WTC11 (cell line): ENCODE data around the gene CFAP77. TPM values are rescaled to one million over a fixed set of nuclear protein-coding genes. Genes with fewer than 3 reads are reported as not detected.
A peak's percentile ranks its signal among the peaks of the same experiment; 100 is the strongest.

Source experiments
- ATAC-seq: fragments of 200-7000 bp; cut with Tn5 transposase; 2 replicates; pipeline ENCODE4 v1.10.0; 2021; ENCODE audit warnings: mild to moderate bottlenecking, moderate library complexity
- CTCF ChIA-PET: fragments of 300-600 bp; sonication (Branson Sonifier 250); formaldehyde crosslinking; loops from one replicate; lab custom pipeline; 2021; ENCODE audit warnings: antibody characterized with exemption; lab: Charles Lee
- POLR2A ChIA-PET: fragments of 350-600 bp; sonication (Branson Sonifier 250); formaldehyde crosslinking; loops from one replicate; lab custom pipeline; 2021; ENCODE audit warnings: antibody characterized with exemption; lab: Charles Lee
- DNase-seq: peaks from one replicate; pipeline ENCODE4 v3.0.0; 2021; ENCODE audit warnings: low spot score
- H3K27ac Mint-ChIP-seq: 2 replicates; pipeline ENCODE4 v1.8.0; 2021; ENCODE audit warnings: mixed read lengths
- H3K27me3 Mint-ChIP-seq: 2 replicates; pipeline ENCODE4 v1.8.0; 2021; ENCODE audit warnings: low read depth, mild to moderate bottlenecking, moderate library complexity, mixed read lengths
- H3K36me3 Mint-ChIP-seq: 2 replicates; pipeline ENCODE4 v1.8.0; 2021; ENCODE audit warnings: mixed read lengths
- H3K4me1 Mint-ChIP-seq: 2 replicates; pipeline ENCODE4 v1.8.0; 2022; ENCODE audit warnings: mixed read lengths
- H3K4me3 Mint-ChIP-seq: 2 replicates; pipeline ENCODE4 v1.8.0; 2021; ENCODE audit warnings: mild to moderate bottlenecking, moderate library complexity, mixed read lengths
- H3K9me3 Mint-ChIP-seq: 2 replicates; pipeline ENCODE4 v1.8.0; 2021; ENCODE audit warnings: mixed read lengths
- CBFB ChIP-seq: sonication (generic); formaldehyde crosslinking; IDR thresholded peaks from 2 replicates; pipeline ENCODE4 v1.8.1; 2022; ENCODE audit warnings: mild to moderate bottlenecking, low read depth, missing genetic modification reagents
- CREB1 ChIP-seq: sonication (generic); formaldehyde crosslinking; IDR thresholded peaks from 2 replicates; pipeline ENCODE4 v1.8.0; 2023; ENCODE audit warnings: mild to moderate bottlenecking, missing genetic modification reagents
- ELF4 ChIP-seq: sonication (generic); formaldehyde crosslinking; IDR thresholded peaks from 2 replicates; pipeline ENCODE4 v1.8.1; 2022; ENCODE audit warnings: low read depth, mild to moderate bottlenecking, moderate library complexity, missing genetic modification reagents
- ESRRA ChIP-seq: sonication (generic); formaldehyde crosslinking; IDR thresholded peaks from 2 replicates; pipeline ENCODE4 v1.8.1; 2022; ENCODE audit warnings: mild to moderate bottlenecking, missing genetic modification reagents, borderline replicate concordance
- FOXJ3 ChIP-seq: sonication (generic); formaldehyde crosslinking; IDR thresholded peaks from 2 replicates; pipeline ENCODE4 v1.9.0; 2021; ENCODE audit warnings: missing genetic modification reagents, mild to moderate bottlenecking, borderline replicate concordance
- FOXP1 ChIP-seq: sonication (generic); formaldehyde crosslinking; IDR thresholded peaks from 2 replicates; pipeline ENCODE4 v1.8.0; 2022; ENCODE audit warnings: missing genetic modification reagents, mild to moderate bottlenecking, moderate library complexity, borderline replicate concordance
- JUN ChIP-seq: sonication (generic); formaldehyde crosslinking; IDR thresholded peaks from 2 replicates; pipeline ENCODE4 v1.8.0; 2023; ENCODE audit warnings: mild to moderate bottlenecking, missing genetic modification reagents
- MXD4 ChIP-seq: fragments of 250-450 bp; sonication (Bioruptor Pico); IDR thresholded peaks from 2 replicates; pipeline ENCODE4 v1.8.0; 2021; ENCODE audit warnings: mild to moderate bottlenecking, moderate library complexity, borderline replicate concordance
- MYBL2 ChIP-seq: sonication (generic); formaldehyde crosslinking; IDR thresholded peaks from 2 replicates; pipeline ENCODE4 v1.8.1; 2023; ENCODE audit warnings: mild to moderate bottlenecking, moderate library complexity, missing genetic modification reagents
- NR3C1 ChIP-seq: sonication (generic); formaldehyde crosslinking; conservative IDR thresholded peaks from 2 replicates; pipeline ENCODE4 v1.8.1; 2023; ENCODE audit warnings: low read depth, mild to moderate bottlenecking, missing genetic modification reagents
- TEAD4 ChIP-seq: sonication (generic); formaldehyde crosslinking; IDR thresholded peaks from 2 replicates; pipeline ENCODE4 v1.8.0; 2022; ENCODE audit warnings: mild to moderate bottlenecking, missing genetic modification reagents
- TP53 ChIP-seq: sonication (generic); formaldehyde crosslinking; IDR thresholded peaks from 2 replicates; pipeline ENCODE4 v1.8.1; 2023; ENCODE audit warnings: mild to moderate bottlenecking, missing genetic modification reagents
- ZBTB21 ChIP-seq: sonication (generic); formaldehyde crosslinking; IDR thresholded peaks from 2 replicates; pipeline ENCODE4 v1.8.1; 2023; ENCODE audit warnings: mild to moderate bottlenecking, missing genetic modification reagents, borderline replicate concordance
- ZBTB43 ChIP-seq: sonication (generic); formaldehyde crosslinking; IDR thresholded peaks from 2 replicates; pipeline ENCODE4 v1.8.1; 2023; ENCODE audit warnings: mild to moderate bottlenecking, missing genetic modification reagents
- ZNF138 ChIP-seq: sonication (generic); formaldehyde crosslinking; conservative IDR thresholded peaks from 2 replicates; pipeline ENCODE4 v1.8.1; 2022; ENCODE audit warnings: mild to moderate bottlenecking, moderate library complexity, missing genetic modification reagents
- ZNF396 ChIP-seq: fragments of 250-450 bp; sonication (Bioruptor Pico); IDR thresholded peaks from 2 replicates; pipeline ENCODE4 v1.8.0; 2021; ENCODE audit warnings: mild to moderate bottlenecking, moderate library complexity, borderline replicate concordance
- ZNF671 ChIP-seq: fragments of 250-450 bp; sonication (Bioruptor Pico); IDR thresholded peaks from 2 replicates; pipeline ENCODE4 v1.8.0; 2021; ENCODE audit warnings: mild to moderate bottlenecking
- total RNA-seq: library from RNA; stranded (reverse); gene quantifications from 3 replicates; pipeline ENCODE4 v1.2.3, GENCODE V29; 2021
- TF ChIP-seq, protein P1 (sequence below): sonication (generic); formaldehyde crosslinking; IDR thresholded peaks from 2 replicates; pipeline ENCODE4 v1.8.1; 2023; ENCODE audit warnings: mild to moderate bottlenecking, missing genetic modification reagents, moderate library complexity
- TF ChIP-seq, protein P2 (sequence below): sonication (generic); formaldehyde crosslinking; conservative IDR thresholded peaks from 2 replicates; pipeline ENCODE4 v1.8.1; 2023; ENCODE audit warnings: mild to moderate bottlenecking, low read depth, missing genetic modification reagents, moderate library complexity

Gene CFAP77
- total RNA-seq, 1 experiment from 2014 or later: 1.2 TPM

- H3K27ac Mint-ChIP-seq: no peak overlapping the region
- no peak overlapping the region for H3K4me3 Mint-ChIP-seq
- TF ChIP-seq ZNF138 (CRISPR knock-in tag) (no peak), FOXP1 (CRISPR knock-in tag) (no peak), ELF4 (CRISPR knock-in tag) (no peak), ZBTB21 (CRISPR knock-in tag) (no peak), MYBL2 (CRISPR knock-in tag) (no peak), ZBTB43 (CRISPR knock-in tag) (no peak), FOXJ3 (CRISPR knock-in tag) (no peak), ESRRA (CRISPR knock-in tag) (no peak), JUN (no peak)
- TF ChIP-seq, protein P1, sequence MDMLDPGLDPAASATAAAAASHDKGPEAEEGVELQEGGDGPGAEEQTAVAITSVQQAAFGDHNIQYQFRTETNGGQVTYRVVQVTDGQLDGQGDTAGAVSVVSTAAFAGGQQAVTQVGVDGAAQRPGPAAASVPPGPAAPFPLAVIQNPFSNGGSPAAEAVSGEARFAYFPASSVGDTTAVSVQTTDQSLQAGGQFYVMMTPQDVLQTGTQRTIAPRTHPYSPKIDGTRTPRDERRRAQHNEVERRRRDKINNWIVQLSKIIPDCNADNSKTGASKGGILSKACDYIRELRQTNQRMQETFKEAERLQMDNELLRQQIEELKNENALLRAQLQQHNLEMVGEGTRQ (CRISPR knock-in tag): no peak
- TF ChIP-seq, all 79 proteins: peak for 0
- H3K9me3 Mint-ChIP-seq: no peaks in the 10 kb centered on the region
- ATAC-seq (peak; percentile 48), DNase-seq (no peak)
- POLR2A ChIA-PET: no interaction called here
- H3K27me3 Mint-ChIP-seq: no peaks in the 10 kb centered on the region; the same call in 1 of the 2 replicates
- CTCF ChIA-PET: interaction anchor here (1.2 kb wide), 1 partner anchor 66 kb away, joined by 5 read pairs; no protein-coding TSS in a partner anchor
- no peaks in the 10 kb centered on the region for H3K36me3 Mint-ChIP-seq
- peaks cover 9% of the 10 kb centered on the region for H3K4me1 Mint-ChIP-seq
Observed at GRCh38 chr9:132481053-132481849, 71.2 kb downstream of the CFAP77 start.

- CTCF ChIA-PET: no interaction called here
- no peak for DNase-seq
- H3K4me3 Mint-ChIP-seq: no peak overlapping the region
- TF ChIP-seq MXD4 (CRISPR knock-in tag): no peak
- TF ChIP-seq MYBL2 (CRISPR knock-in tag): no peak
- no peak for TF ChIP-seq TP53
- no peak for TF ChIP-seq CBFB (CRISPR knock-in tag)
- TF ChIP-seq ZNF671: no peak
- TF ChIP-seq, protein P2, sequence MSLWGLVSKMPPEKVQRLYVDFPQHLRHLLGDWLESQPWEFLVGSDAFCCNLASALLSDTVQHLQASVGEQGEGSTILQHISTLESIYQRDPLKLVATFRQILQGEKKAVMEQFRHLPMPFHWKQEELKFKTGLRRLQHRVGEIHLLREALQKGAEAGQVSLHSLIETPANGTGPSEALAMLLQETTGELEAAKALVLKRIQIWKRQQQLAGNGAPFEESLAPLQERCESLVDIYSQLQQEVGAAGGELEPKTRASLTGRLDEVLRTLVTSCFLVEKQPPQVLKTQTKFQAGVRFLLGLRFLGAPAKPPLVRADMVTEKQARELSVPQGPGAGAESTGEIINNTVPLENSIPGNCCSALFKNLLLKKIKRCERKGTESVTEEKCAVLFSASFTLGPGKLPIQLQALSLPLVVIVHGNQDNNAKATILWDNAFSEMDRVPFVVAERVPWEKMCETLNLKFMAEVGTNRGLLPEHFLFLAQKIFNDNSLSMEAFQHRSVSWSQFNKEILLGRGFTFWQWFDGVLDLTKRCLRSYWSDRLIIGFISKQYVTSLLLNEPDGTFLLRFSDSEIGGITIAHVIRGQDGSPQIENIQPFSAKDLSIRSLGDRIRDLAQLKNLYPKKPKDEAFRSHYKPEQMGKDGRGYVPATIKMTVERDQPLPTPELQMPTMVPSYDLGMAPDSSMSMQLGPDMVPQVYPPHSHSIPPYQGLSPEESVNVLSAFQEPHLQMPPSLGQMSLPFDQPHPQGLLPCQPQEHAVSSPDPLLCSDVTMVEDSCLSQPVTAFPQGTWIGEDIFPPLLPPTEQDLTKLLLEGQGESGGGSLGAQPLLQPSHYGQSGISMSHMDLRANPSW (CRISPR knock-in tag): no peak
- TF ChIP-seq TEAD4 (CRISPR knock-in tag): no peak
- TF ChIP-seq NR3C1 (CRISPR knock-in tag): no peak
- no peak for TF ChIP-seq ZNF396 (CRISPR knock-in tag)
- TF ChIP-seq CREB1 (CRISPR knock-in tag): no peak
- TF ChIP-seq, all 79 proteins: peak for 0
- H3K27me3 Mint-ChIP-seq: no peaks in the 10 kb centered on the region
- H3K36me3 Mint-ChIP-seq: no peaks in the 10 kb centered on the region
- H3K9me3 Mint-ChIP-seq: no peaks in the 10 kb centered on the region
- POLR2A ChIA-PET: no interaction called here
- ATAC-seq: no peak
- no peak overlapping the region for H3K27ac Mint-ChIP-seq
- H3K4me1 Mint-ChIP-seq: peaks cover 12% of the 10 kb centered on the region
Observed at GRCh38 chr9:132482196-132482813, 72.3 kb downstream of the CFAP77 start.
